GM19397 (cell line): ENCODE results near the gene HARBI1.

Source experiments
- ATAC-seq: cut with Tn5 transposase; IDR thresholded peaks from one replicate; pipeline ENCODE4 v1.9.1; 2021; ENCODE audit warnings: mild to moderate bottlenecking, moderate library complexity; ENCODE audit not compliant: unreplicated experiment

The HARBI1 gene

GRCh38 chr11:46633291-46634217 is 16.5 kb upstream of the HARBI1 start:
- no peak for ATAC-seq

- ATAC-seq, result no peak
These were observed 15.5 kb upstream of the HARBI1 start for GRCh38 chr11:46632502-46632901.

GRCh38 chr11:46631676-46632075 is 14.6 kb upstream of the HARBI1 start:
- ATAC-seq, result no peak

GRCh38 chr11:46630237-46630636 is 13.2 kb upstream of the HARBI1 start:
- ATAC-seq, result no peak

DNA sequence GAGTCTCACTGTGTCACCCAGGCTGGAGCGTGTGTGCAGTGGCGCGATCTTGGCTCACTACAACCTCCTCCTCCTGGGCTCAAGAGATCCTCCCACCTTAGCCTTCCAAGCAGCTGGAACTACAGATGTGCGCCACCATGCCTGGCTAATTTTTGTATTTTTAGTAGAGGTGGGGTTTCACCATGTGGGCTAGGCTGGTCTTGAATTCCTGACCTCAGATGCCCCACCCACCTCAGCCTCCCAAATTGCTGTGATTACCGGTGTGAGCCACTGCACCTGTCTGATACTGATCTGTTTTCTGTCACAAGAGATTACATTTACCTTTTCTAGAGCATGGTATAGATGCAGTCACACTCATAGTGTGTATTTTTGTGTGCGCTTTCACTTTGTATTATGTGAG is 11.9 kb upstream of the HARBI1 start:
- no peak for ATAC-seq

GRCh38 chr11:46625406-46625805 is 8.4 kb upstream of the HARBI1 start:
- no peak for ATAC-seq

- no peak for ATAC-seq
These were observed 1.8 kb upstream of the HARBI1 start for GRCh38 chr11:46618837-46619236.

- no peak for ATAC-seq
These were observed 916 bp upstream of the HARBI1 start for GRCh38 chr11:46617972-46618314.

DNA sequence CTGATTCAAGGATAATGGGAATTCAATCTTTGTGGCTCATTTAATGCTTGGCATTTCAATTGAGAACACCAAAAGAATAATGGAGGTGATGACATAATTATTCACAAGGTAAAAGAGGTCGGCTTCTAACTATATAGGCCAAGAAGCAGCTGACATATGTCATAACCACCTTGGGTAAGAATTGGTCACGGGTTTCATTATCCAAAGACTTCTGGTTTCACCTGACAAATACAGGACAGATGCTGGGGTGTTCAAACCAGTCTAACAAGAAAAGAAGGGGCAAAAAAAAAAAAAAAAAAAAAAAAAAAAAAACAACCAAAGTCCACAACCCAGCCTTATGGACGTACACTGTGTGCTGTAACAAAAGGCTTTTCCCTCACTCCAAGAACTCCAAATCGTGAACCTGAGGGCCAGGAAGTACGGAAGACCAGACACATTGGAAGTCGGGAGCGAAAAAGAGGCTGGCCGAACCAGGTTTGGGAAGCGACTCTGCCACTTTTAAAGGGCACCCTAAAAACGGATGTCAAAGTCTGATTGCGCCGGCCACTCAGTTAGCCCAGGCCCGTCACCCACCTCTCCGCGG is 385 bp downstream of the HARBI1 start:
- no peak for ATAC-seq

DNA sequence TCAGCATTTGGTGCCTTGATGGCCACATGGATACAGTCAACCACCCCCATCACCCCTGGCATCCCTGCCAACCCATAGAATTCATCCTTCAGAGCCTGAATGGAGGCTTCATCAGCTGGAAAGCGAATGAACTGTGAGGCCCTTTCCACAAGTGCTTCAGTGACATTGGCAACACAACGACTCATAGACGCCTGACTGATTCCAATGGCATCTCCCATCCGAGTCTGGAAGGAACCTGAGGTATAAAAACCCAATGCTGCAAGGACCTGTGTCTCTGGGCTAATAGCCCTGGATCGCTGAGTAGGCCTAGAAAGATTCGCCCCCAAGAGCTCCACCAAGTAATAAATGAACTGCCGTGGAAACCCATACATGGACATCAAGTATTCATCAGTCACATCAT is 1.3 kb downstream of the HARBI1 start:
- no peak for ATAC-seq

GRCh38 chr11:46612326-46612725 is 4.7 kb downstream of the HARBI1 start:
- ATAC-seq, result no peak

GRCh38 chr11:46611526-46612304 is 5.3 kb downstream of the HARBI1 start:
- ATAC-seq, result no peak

DNA sequence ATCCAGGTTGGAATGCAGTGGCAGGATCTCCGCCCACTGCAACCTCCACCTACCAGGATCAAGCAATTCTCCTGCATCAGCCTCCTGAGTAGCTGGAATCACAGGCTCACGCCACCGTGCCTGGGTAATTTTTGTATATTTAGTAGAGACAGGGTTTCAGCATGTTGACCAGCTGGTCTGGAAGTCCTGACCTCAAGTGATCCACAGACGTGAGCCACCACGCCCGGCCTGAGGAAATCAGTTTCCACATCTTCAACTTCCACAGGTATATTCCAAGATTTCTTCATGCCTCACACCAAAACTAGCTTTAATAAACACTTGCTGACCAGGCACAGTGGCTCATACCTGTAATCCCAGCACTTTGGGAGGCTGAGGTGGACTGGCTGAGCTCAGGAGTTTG is 7.6 kb downstream of the HARBI1 start:
- ATAC-seq, result no peak

- ATAC-seq, result no peak
These were observed 9.5 kb downstream of the HARBI1 start for GRCh38 chr11:46607516-46607915.

DNA sequence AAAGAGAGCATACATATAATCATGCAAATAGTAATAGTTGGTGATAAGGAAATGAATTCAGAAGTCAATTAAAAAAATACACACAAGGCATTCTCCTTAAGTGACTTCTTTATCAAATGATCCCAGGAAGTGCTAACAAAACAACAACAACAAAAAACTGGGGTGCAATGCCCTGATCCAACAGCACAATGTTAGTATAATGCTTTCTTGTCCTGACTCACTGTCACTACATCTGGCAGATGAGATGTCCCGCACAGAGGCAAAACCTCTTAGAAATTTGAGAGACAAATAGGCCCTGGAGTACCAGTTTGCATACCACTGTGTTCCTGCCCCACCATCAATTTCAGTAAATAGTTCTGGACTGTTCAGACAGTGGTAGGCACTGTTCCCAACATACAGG is 12.2 kb downstream of the HARBI1 start:
- no peak for ATAC-seq

- ATAC-seq, result no peak
These were observed 13.2 kb downstream of the HARBI1 start for GRCh38 chr11:46603704-46604308.

GRCh38 chr11:46601129-46601528 is 15.9 kb downstream of the HARBI1 start:
- no peak for ATAC-seq

GRCh38 chr11:46600194-46600960 is 16.6 kb downstream of the HARBI1 start:
- no peak for ATAC-seq

DNA sequence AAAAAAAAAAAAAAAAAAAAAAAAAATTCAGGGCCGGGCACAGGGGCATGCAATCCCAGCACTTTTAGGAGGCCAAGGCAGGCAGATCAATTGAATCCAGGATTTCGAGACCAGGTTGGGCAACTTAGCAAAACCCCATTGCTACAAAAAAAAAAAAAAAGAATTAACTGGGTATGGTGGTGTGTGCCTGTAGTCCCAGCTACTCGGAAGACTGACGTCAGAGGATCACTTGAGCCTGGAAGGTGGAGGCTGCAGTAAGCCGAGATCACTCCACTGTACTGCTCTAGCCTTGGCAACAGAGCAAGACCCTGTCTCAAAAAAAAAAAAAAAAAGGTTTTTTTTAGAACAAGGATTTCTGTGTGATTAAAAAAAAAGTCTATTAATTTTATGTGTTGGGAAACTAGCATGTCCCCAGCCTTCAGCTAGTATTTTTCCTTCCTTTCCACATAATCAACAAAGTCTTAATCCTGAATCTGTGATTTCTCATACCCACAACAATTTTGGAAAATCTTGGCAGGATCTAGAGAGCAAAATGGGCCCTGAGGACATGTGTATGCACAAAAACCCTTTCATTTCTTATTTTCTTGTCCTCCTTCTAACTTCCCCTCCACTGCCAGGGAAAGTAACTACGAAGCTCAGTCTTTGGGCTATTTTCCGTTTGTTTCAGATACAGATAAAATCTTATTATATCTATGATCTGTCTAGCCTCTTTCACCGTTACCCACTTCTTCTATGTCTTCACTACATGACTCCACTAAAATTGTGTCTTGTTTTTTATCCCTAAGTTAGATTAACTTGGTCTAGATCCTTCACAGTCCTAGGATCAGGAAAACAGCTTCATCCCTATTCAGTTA is 17.5 kb downstream of the HARBI1 start:
- no peak for ATAC-seq
